GM23338 (cell line): Measurements from ENCODE around the gene BCAS3. TPM values are rescaled to one million over a fixed set of nuclear protein-coding genes. Genes with fewer than 3 reads are reported as not detected.
A peak's percentile ranks its signal among the peaks of the same experiment; 100 is the strongest.

Experiments used
- ATAC-seq: fragments of 200-7000 bp; cut with Tn5 transposase; 3 replicates; pipeline ENCODE4 v1.9.1; 2020
- DNase-seq: peaks from one replicate; pipeline ENCODE4 v3.0.0-alpha.2; 2015; ENCODE audit warnings: low spot score
- H2AFZ ChIP-seq: fragments of 200-600 bp; sonication (generic); 2 replicates; pipeline ENCODE4 v1.8.0; 2016; ENCODE audit warnings: antibody characterized with exemption, mild to moderate bottlenecking, moderate library complexity
- H3F3A ChIP-seq: fragments of 200-600 bp; sonication (generic); replicated peaks from 2 replicates; pipeline ENCODE4 v1.8.0; 2017; ENCODE audit warnings: antibody characterized with exemption, mixed run types, low read depth
- H3K27ac ChIP-seq: fragments of 200-600 bp; sonication (generic); 2 replicates; pipeline ENCODE4 v1.6.1; 2016; ENCODE audit warnings: low read depth
- H3K27me3 ChIP-seq: fragments of 200-600 bp; sonication (generic); 2 replicates; pipeline ENCODE4 v1.8.0; 2016; ENCODE audit warnings: mild to moderate bottlenecking, mixed run types, moderate library complexity; ENCODE audit not compliant: insufficient read depth
- H3K36me3 ChIP-seq: fragments of 200-600 bp; sonication (generic); 2 replicates; pipeline ENCODE4 v1.8.0; 2016; ENCODE audit warnings: mild to moderate bottlenecking; ENCODE audit not compliant: insufficient read depth
- H3K4me1 ChIP-seq: fragments of 200-600 bp; sonication (generic); 2 replicates; pipeline ENCODE4 v1.8.0; 2016; ENCODE audit warnings: mild to moderate bottlenecking, moderate library complexity; ENCODE audit not compliant: insufficient read depth
- H3K4me2 ChIP-seq: fragments of 200-600 bp; sonication (generic); 2 replicates; pipeline ENCODE4 v1.7.1; 2017; ENCODE audit warnings: mixed run types
- H3K4me3 ChIP-seq: fragments of 200-600 bp; sonication (generic); 2 replicates; pipeline ENCODE4 v1.6.1; 2016; ENCODE audit warnings: mixed run types
- H3K79me2 ChIP-seq: fragments of 200-600 bp; sonication (generic); replicated peaks from 2 replicates; pipeline ENCODE4 v1.8.0; 2017; ENCODE audit warnings: mild to moderate bottlenecking; ENCODE audit not compliant: insufficient read depth
- H3K9me2 ChIP-seq: fragments of 200-600 bp; sonication (generic); 2 replicates; pipeline ENCODE4 v1.8.0; 2017; ENCODE audit not compliant: insufficient read depth
- H4K20me1 ChIP-seq: fragments of 200-600 bp; sonication (generic); replicated peaks from 2 replicates; pipeline ENCODE4 v1.8.0; 2017; ENCODE audit warnings: mild to moderate bottlenecking; ENCODE audit not compliant: insufficient read depth
- H3K27ac Mint-ChIP-seq: 2 replicates; pipeline ENCODE4 v1.8.0; 2020; ENCODE audit warnings: inconsistent platforms, mild to moderate bottlenecking, moderate library complexity, mixed read lengths
- H3K27me3 Mint-ChIP-seq: 3 replicates; pipeline ENCODE4 v1.8.0; 2022; ENCODE audit warnings: low read depth, mild to moderate bottlenecking, moderate library complexity, mixed read lengths, inconsistent platforms; ENCODE audit not compliant: insufficient read depth, poor library complexity
- H3K36me3 Mint-ChIP-seq: 3 replicates; pipeline ENCODE4 v1.8.0; 2021; ENCODE audit warnings: low read depth, mild to moderate bottlenecking, inconsistent platforms, moderate library complexity, mixed read lengths
- H3K4me1 Mint-ChIP-seq: 3 replicates; pipeline ENCODE4 v1.8.0; 2020; ENCODE audit warnings: mild to moderate bottlenecking, inconsistent platforms, mixed read lengths
- H3K4me3 Mint-ChIP-seq: 3 replicates; pipeline ENCODE4 v1.8.0; 2021; ENCODE audit warnings: moderate library complexity, mild to moderate bottlenecking, inconsistent platforms, mixed read lengths
- H3K9me3 Mint-ChIP-seq: 3 replicates; pipeline ENCODE4 v1.8.0; 2020; ENCODE audit warnings: moderate library complexity, mild to moderate bottlenecking, inconsistent platforms, mixed read lengths
- CREB1 ChIP-seq: fragments of 250-450 bp; sonication (Bioruptor Pico); IDR thresholded peaks from 2 replicates; pipeline ENCODE4 v1.5.0; 2020; ENCODE audit warnings: low read depth, mild to moderate bottlenecking, moderate library complexity
- EZH2 ChIP-seq: fragments of 200-600 bp; sonication (generic); IDR thresholded peaks from one replicate; pipeline ENCODE4 v1.8.0; 2017; ENCODE audit warnings: antibody characterized with exemption, mild to moderate bottlenecking, low read depth; ENCODE audit not compliant: unreplicated experiment
- EZH2phosphoT487 ChIP-seq: fragments of 200-600 bp; sonication (generic); IDR thresholded peaks from one replicate; pipeline ENCODE4 v1.8.1; 2018; ENCODE audit warnings: antibody characterized with exemption; ENCODE audit not compliant: unreplicated experiment
- JUNB ChIP-seq: IDR thresholded peaks from one replicate; pipeline ENCODE4 v1.6.1; 2016; ENCODE audit warnings: antibody characterized with exemption; ENCODE audit not compliant: unreplicated experiment
- NANOG ChIP-seq: IDR thresholded peaks from 2 replicates; pipeline ENCODE4 v1.6.1; 2016; ENCODE audit warnings: antibody characterized with exemption, borderline replicate concordance
- POLR2AphosphoS5 ChIP-seq: IDR thresholded peaks from 2 replicates; pipeline ENCODE4 v1.6.1; 2016; ENCODE audit warnings: antibody characterized with exemption, low read depth
- STAT1 ChIP-seq: IDR thresholded peaks from one replicate; pipeline ENCODE4 v1.6.1; 2016; ENCODE audit warnings: antibody characterized with exemption; ENCODE audit not compliant: unreplicated experiment
- ZNF114 ChIP-seq: fragments of 250-450 bp; sonication (Bioruptor Pico); IDR thresholded peaks from 2 replicates; pipeline ENCODE4 v1.5.0; 2020; ENCODE audit warnings: mild to moderate bottlenecking, moderate library complexity
- ZNF331 ChIP-seq: fragments of 250-450 bp; sonication (Bioruptor Pico); IDR thresholded peaks from 2 replicates; pipeline ENCODE4 v1.5.0; 2020; ENCODE audit warnings: low read depth, mild to moderate bottlenecking, moderate library complexity
- polyA plus RNA-seq: library from polyadenylated mRNA; unstranded; fragments of >200 nt; fragmentation: Nextera tagmentation; extraction: Ambion mirVana; gene quantifications from 2 replicates; pipeline ENCODE4 v1.2.1, GENCODE V29; 2016
- total RNA-seq: library from RNA; depleted of rRNA; stranded (reverse); fragments of >200 nt; shearing (Covaris generic); gene quantifications from 2 replicates; pipeline ENCODE4 v1.2.3, GENCODE V29; 2014
- TF ChIP-seq, protein P1 (sequence below): IDR thresholded peaks from 2 replicates; pipeline ENCODE4 v1.6.1; 2016; ENCODE audit warnings: antibody characterized with exemption
- TF ChIP-seq, protein P2 (sequence below): fragments of 250-450 bp; sonication (Bioruptor Pico); IDR thresholded peaks from 2 replicates; pipeline ENCODE4 v1.5.0; 2020; ENCODE audit warnings: mild to moderate bottlenecking, moderate library complexity
- TF ChIP-seq, protein P3 (sequence below): IDR thresholded peaks from one replicate; pipeline ENCODE4 v1.6.1; 2018; ENCODE audit warnings: antibody characterized with exemption; ENCODE audit not compliant: unreplicated experiment
- TF ChIP-seq, protein P4 (sequence below), 2 experiments: fragments of 200-600 bp in 1 of 2; sonication (generic) in 1 of 2; conservative IDR thresholded peaks; 2 replicates each; pipeline versions ENCODE4 v1.5.1 to v1.6.1; 2016 to 2017; ENCODE audit warnings: antibody characterized with exemption in 2 of 2, low read depth in 2 of 2, mild to moderate bottlenecking in 2 of 2, moderate library complexity in 1 of 2

Gene BCAS3
- total and polyA plus RNA-seq, 2 experiments from 2014 or later: 8.2 to 28.0 TPM

DNA sequence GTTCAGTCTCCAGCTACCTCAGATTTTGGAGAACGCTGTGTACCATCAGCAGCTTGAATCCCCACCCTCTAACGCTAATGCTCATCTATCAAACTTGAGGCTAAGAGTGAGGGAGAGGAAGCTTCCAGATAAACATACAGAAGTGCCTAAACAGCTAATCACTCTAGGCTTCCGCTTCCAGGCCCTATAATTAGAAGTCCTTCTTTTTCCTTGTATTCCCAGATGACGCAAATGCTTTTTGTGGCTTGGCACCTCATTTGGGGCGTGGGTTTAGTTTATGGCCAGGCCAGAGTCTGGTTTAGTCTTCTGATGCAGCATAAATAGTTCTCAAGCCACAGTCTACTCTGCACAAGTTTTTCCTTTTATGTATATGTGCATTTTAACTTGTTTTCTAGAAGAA is 263.4 kb downstream of the BCAS3 start:
- Histone ChIP-seq H3K36me3 (no peaks in the 10 kb centered on the region), H4K20me1 (no peaks in the 10 kb centered on the region), H3K27me3 (no peaks in the 10 kb centered on the region), H3K9me2 (no peaks in the 10 kb centered on the region), H3K4me2 (no peak overlapping the region), H2AFZ (no peak overlapping the region), H3K4me1 (no peaks in the 10 kb centered on the region), H3K4me3 (no peak overlapping the region), H3K79me2 (no peaks in the 10 kb centered on the region), H3K27ac (no peak overlapping the region), H3F3A (no peaks in the 10 kb centered on the region)
- Mint-ChIP-seq H3K36me3 (no peaks in the 10 kb centered on the region), H3K27me3 (no peaks in the 10 kb centered on the region), H3K27ac (no peak overlapping the region), H3K4me3 (no peak overlapping the region), H3K9me3 (no peaks in the 10 kb centered on the region), H3K4me1 (no peaks in the 10 kb centered on the region)
- no peak for ATAC-seq
- TF ChIP-seq JUNB: no peak
- no peak for TF ChIP-seq CREB1 (CRISPR knock-in tag)
- TF ChIP-seq STAT1: no peak
- TF ChIP-seq, protein P1, sequence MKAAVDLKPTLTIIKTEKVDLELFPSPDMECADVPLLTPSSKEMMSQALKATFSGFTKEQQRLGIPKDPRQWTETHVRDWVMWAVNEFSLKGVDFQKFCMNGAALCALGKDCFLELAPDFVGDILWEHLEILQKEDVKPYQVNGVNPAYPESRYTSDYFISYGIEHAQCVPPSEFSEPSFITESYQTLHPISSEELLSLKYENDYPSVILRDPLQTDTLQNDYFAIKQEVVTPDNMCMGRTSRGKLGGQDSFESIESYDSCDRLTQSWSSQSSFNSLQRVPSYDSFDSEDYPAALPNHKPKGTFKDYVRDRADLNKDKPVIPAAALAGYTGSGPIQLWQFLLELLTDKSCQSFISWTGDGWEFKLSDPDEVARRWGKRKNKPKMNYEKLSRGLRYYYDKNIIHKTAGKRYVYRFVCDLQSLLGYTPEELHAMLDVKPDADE: no peak
- TF ChIP-seq EZH2: no peak
- TF ChIP-seq, protein P2, sequence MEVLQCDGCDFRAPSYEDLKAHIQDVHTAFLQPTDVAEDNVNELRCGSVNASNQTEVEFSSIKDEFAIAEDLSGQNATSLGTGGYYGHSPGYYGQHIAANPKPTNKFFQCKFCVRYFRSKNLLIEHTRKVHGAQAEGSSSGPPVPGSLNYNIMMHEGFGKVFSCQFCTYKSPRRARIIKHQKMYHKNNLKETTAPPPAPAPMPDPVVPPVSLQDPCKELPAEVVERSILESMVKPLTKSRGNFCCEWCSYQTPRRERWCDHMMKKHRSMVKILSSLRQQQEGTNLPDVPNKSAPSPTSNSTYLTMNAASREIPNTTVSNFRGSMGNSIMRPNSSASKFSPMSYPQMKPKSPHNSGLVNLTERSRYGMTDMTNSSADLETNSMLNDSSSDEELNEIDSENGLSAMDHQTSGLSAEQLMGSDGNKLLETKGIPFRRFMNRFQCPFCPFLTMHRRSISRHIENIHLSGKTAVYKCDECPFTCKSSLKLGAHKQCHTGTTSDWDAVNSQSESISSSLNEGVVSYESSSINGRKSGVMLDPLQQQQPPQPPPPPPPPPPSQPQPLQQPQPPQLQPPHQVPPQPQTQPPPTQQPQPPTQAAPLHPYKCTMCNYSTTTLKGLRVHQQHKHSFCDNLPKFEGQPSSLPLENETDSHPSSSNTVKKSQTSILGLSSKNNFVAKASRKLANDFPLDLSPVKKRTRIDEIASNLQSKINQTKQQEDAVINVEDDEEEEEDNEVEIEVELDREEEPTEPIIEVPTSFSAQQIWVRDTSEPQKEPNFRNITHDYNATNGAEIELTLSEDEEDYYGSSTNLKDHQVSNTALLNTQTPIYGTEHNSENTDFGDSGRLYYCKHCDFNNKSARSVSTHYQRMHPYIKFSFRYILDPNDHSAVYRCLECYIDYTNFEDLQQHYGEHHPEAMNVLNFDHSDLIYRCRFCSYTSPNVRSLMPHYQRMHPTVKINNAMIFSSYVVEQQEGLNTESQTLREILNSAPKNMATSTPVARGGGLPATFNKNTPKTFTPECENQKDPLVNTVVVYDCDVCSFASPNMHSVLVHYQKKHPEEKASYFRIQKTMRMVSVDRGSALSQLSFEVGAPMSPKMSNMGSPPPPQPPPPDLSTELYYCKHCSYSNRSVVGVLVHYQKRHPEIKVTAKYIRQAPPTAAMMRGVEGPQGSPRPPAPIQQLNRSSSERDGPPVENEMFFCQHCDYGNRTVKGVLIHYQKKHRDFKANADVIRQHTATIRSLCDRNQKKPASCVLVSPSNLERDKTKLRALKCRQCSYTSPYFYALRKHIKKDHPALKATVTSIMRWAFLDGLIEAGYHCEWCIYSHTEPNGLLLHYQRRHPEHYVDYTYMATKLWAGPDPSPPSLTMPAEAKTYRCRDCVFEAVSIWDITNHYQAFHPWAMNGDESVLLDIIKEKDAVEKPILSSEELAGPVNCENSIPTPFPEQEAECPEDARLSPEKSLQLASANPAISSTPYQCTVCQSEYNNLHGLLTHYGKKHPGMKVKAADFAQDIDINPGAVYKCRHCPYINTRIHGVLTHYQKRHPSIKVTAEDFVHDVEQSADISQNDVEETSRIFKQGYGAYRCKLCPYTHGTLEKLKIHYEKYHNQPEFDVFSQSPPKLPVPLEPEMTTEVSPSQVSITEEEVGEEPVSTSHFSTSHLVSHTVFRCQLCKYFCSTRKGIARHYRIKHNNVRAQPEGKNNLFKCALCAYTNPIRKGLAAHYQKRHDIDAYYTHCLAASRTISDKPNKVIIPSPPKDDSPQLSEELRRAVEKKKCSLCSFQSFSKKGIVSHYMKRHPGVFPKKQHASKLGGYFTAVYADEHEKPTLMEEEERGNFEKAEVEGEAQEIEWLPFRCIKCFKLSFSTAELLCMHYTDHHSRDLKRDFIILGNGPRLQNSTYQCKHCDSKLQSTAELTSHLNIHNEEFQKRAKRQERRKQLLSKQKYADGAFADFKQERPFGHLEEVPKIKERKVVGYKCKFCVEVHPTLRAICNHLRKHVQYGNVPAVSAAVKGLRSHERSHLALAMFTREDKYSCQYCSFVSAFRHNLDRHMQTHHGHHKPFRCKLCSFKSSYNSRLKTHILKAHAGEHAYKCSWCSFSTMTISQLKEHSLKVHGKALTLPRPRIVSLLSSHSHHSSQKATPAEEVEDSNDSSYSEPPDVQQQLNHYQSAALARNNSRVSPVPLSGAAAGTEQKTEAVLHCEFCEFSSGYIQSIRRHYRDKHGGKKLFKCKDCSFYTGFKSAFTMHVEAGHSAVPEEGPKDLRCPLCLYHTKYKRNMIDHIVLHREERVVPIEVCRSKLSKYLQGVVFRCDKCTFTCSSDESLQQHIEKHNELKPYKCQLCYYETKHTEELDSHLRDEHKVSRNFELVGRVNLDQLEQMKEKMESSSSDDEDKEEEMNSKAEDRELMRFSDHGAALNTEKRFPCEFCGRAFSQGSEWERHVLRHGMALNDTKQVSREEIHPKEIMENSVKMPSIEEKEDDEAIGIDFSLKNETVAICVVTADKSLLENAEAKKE (CRISPR knock-in tag): no peak
- TF ChIP-seq POLR2AphosphoS5: no peak
- no peak for TF ChIP-seq ZNF114 (CRISPR knock-in tag)
- no peak for TF ChIP-seq EZH2phosphoT487
- TF ChIP-seq, protein P3, sequence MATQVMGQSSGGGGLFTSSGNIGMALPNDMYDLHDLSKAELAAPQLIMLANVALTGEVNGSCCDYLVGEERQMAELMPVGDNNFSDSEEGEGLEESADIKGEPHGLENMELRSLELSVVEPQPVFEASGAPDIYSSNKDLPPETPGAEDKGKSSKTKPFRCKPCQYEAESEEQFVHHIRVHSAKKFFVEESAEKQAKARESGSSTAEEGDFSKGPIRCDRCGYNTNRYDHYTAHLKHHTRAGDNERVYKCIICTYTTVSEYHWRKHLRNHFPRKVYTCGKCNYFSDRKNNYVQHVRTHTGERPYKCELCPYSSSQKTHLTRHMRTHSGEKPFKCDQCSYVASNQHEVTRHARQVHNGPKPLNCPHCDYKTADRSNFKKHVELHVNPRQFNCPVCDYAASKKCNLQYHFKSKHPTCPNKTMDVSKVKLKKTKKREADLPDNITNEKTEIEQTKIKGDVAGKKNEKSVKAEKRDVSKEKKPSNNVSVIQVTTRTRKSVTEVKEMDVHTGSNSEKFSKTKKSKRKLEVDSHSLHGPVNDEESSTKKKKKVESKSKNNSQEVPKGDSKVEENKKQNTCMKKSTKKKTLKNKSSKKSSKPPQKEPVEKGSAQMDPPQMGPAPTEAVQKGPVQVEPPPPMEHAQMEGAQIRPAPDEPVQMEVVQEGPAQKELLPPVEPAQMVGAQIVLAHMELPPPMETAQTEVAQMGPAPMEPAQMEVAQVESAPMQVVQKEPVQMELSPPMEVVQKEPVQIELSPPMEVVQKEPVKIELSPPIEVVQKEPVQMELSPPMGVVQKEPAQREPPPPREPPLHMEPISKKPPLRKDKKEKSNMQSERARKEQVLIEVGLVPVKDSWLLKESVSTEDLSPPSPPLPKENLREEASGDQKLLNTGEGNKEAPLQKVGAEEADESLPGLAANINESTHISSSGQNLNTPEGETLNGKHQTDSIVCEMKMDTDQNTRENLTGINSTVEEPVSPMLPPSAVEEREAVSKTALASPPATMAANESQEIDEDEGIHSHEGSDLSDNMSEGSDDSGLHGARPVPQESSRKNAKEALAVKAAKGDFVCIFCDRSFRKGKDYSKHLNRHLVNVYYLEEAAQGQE: no peak
- TF ChIP-seq NANOG: no peak
- no peak for TF ChIP-seq ZNF331
- TF ChIP-seq, protein P4, sequence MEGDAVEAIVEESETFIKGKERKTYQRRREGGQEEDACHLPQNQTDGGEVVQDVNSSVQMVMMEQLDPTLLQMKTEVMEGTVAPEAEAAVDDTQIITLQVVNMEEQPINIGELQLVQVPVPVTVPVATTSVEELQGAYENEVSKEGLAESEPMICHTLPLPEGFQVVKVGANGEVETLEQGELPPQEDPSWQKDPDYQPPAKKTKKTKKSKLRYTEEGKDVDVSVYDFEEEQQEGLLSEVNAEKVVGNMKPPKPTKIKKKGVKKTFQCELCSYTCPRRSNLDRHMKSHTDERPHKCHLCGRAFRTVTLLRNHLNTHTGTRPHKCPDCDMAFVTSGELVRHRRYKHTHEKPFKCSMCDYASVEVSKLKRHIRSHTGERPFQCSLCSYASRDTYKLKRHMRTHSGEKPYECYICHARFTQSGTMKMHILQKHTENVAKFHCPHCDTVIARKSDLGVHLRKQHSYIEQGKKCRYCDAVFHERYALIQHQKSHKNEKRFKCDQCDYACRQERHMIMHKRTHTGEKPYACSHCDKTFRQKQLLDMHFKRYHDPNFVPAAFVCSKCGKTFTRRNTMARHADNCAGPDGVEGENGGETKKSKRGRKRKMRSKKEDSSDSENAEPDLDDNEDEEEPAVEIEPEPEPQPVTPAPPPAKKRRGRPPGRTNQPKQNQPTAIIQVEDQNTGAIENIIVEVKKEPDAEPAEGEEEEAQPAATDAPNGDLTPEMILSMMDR (conservative IDR thresholded peaks at IDR 0.05; ENCODE audit: low read depth in 2 of 2): no peak
- peak; percentile 0 for DNase-seq
